Fibroblast of lung (primary cell): ENCODE measurements around the gene SLFN12L.

Experiments used
- CTCF ChIP-seq, 2 donors: IDR thresholded peaks in 1 of 2; conservative IDR thresholded peaks in 1 of 2; 1 replicate in 1 of 2; 2 replicates in 1 of 2; pipeline ENCODE4 v1.5.1; 2011 to 2012; ENCODE audit warnings: low read length in 2 of 2, control low read depth in 1 of 2, inconsistent platforms in 1 of 2, low read depth in 1 of 2, mild to moderate bottlenecking in 1 of 2
- EZH2 ChIP-seq: IDR thresholded peaks from 2 replicates; pipeline ENCODE4 v1.5.1; 2012; ENCODE audit warnings: low read length, control low read depth, mild to moderate bottlenecking; ENCODE audit errors: missing control alignments

DNA sequence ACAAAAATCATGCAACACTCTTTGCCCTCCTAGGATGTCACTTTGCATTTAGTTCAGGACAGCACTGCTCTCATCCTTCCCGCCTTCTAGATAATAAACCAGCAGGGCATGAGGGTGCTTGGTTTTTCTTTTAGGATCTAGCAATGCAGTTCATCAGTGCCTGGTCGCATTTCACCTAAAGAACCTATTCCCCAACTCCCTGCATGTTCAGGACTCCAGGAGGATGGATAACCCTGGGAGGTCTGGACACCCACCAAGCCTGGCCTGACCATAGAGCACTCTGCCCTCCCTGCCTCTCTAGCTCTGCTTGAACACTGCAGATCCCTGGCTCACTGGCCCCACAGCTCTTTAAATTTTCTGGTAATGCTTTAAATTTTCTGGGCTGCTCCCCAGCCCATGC, 107.8 kb downstream of the SLFN12L start:
- TF ChIP-seq CTCF (conservative IDR thresholded peaks at IDR 0.05 in 1 of 2, IDR thresholded peaks at IDR 0.05 in 1 of 2; ENCODE audit: low read depth in 1 of 2, low read length in 2 of 2) (no peak), EZH2 (no peak)
